Panc1 (cell line): ENCODE data around the gene YKT6. TPM values are rescaled to one million over a fixed set of nuclear protein-coding genes. Genes with fewer than 3 reads are reported as not detected.

Experiments
- ATAC-seq: fragments of 200-7000 bp; cut with Tn5 transposase; 2 replicates; pipeline ENCODE4 v1.9.1; 2020; ENCODE audit warnings: mild to moderate bottlenecking, moderate library complexity
- BruUV-seq: library from RNA; stranded (reverse); fragments of 400-500 nt; replicated peaks from 2 replicates; lab custom pipeline; 2021; lab: Mats Ljungman, UMichigan
- CTCF ChIA-PET: fragments of 300-600 bp; sonication (Branson Sonifier 250); formaldehyde crosslinking; loops from one replicate; lab custom pipeline; 2022; ENCODE audit warnings: antibody characterized with exemption; lab: Charles Lee
- POLR2A ChIA-PET: fragments of 300-600 bp; sonication (Branson Sonifier 250); formaldehyde crosslinking; loops from one replicate; lab custom pipeline; 2022; ENCODE audit warnings: antibody characterized with exemption; lab: Charles Lee
- DNase-seq: peaks from one replicate; pipeline ENCODE4 v3.0.0-alpha.2; 2010; ENCODE audit warnings: low read depth, low spot score
- H3K27ac ChIP-seq: 2 replicates; pipeline ENCODE4 v1.5.1; 2011; ENCODE audit warnings: mild to moderate bottlenecking, low read length, inconsistent platforms
- H3K27me3 ChIP-seq: fragments of 200-500 bp; sonication (Bioruptor generic); 2 replicates; pipeline ENCODE4 v1.6.0; 2014; ENCODE audit warnings: low read length, inconsistent platforms; ENCODE audit not compliant: control insufficient read depth, insufficient read depth
- H3K36me3 ChIP-seq: fragments of 200-500 bp; sonication (Bioruptor generic); 2 replicates; pipeline ENCODE4 v1.5.1; 2014; ENCODE audit warnings: inconsistent platforms, mild to moderate bottlenecking, low read length, moderate library complexity; ENCODE audit not compliant: control insufficient read depth, insufficient read depth
- H3K4me1 ChIP-seq: 2 replicates; pipeline ENCODE4 v1.5.1; 2011; ENCODE audit warnings: inconsistent platforms, mild to moderate bottlenecking, low read length, moderate library complexity; ENCODE audit not compliant: control insufficient read depth, insufficient read depth
- H3K4me3 ChIP-seq, 2 experiments: 2 replicates each; pipeline ENCODE4 v1.5.1; 2011 to 2012; ENCODE audit warnings: low read depth in 2 of 2, low read length in 2 of 2, mild to moderate bottlenecking in 2 of 2, inconsistent platforms in 1 of 2, moderate library complexity in 1 of 2
- H3K9me3 ChIP-seq: fragments of 200-500 bp; sonication (Bioruptor generic); 2 replicates; pipeline ENCODE4 v1.5.1; 2014; ENCODE audit warnings: low read depth, mild to moderate bottlenecking, inconsistent platforms, low read length, moderate library complexity; ENCODE audit not compliant: control insufficient read depth, insufficient read depth
- CTCF ChIP-seq: fragments of 450-650 bp; IDR thresholded peaks from 2 replicates; pipeline ENCODE4 v1.5.1; 2017; ENCODE audit warnings: mild to moderate bottlenecking
- POLR2AphosphoS5 ChIP-seq: IDR thresholded peaks from 2 replicates; pipeline ENCODE4 v1.6.1; 2012; ENCODE audit warnings: mild to moderate bottlenecking, low read depth, low read length, moderate library complexity
- REST ChIP-seq, 2 experiments: IDR thresholded peaks; 2 replicates each; pipeline ENCODE4 v1.6.1; 2011 to 2012; ENCODE audit warnings: low read depth in 2 of 2, control low read depth in 1 of 2, low read length in 1 of 2, mild to moderate bottlenecking in 1 of 2, moderate library complexity in 1 of 2; ENCODE audit not compliant: insufficient read depth in 1 of 2
- SIN3A ChIP-seq: IDR thresholded peaks from 2 replicates; pipeline ENCODE4 v1.6.1; 2012; ENCODE audit warnings: low read depth, mild to moderate bottlenecking, low read length, moderate library complexity, borderline replicate concordance; ENCODE audit not compliant: insufficient read depth
- TCF7L2 ChIP-seq: IDR thresholded peaks from 2 replicates; pipeline ENCODE4 v1.6.1; 2011; ENCODE audit warnings: mild to moderate bottlenecking, low read depth, low read length, inconsistent platforms
- in situ Hi-C: cut with HindIII; loops from 2 replicates; pipeline ENCODE4 v1.10.0; 2016; ENCODE audit warnings: low sequenced_read_pairs, low pct_unique_long_range_greater_than_20kb
- intact Hi-C: fragments of 100-400 bp; cut with micrococcal nuclease; formaldehyde crosslinking; loops from one replicate; pipeline ENCODE4 v1.10.0; 2022; ENCODE audit not compliant: unreplicated experiment
- total RNA-seq: library from RNA; stranded (reverse); gene quantifications from one replicate; pipeline ENCODE4 v1.2.1, GENCODE V29; 2021; ENCODE audit not compliant: unreplicated experiment

Gene YKT6
- total RNA-seq, 1 experiment from 2014 or later: 207 TPM

GRCh38 chr7:44224974-44225565, 24.3 kb downstream of the YKT6 start:
- BruUV-seq: no TSS peak
- H3K36me3 ChIP-seq: no peaks in the 10 kb centered on the region
- no peak overlapping the region for H3K27ac ChIP-seq
- TF ChIP-seq SIN3A (no peak), POLR2AphosphoS5 (no peak)
- POLR2A ChIA-PET: no interaction called here
- no peaks in the 10 kb centered on the region for H3K4me1 ChIP-seq
- no peaks in the 10 kb centered on the region for H3K9me3 ChIP-seq
- CTCF ChIA-PET: no interaction called here
- in situ Hi-C loops (loop anchor here (25.0 kb wide), 1 partner anchor 112 kb away; the partner anchor contains the start of gene CAMK2B), intact Hi-C loops (no loop called here)
- no peak overlapping the region for H3K4me3 ChIP-seq
- ATAC-seq: no peak
- no peaks in the 10 kb centered on the region for H3K27me3 ChIP-seq
- DNase-seq: no peak

GRCh38 chr7:44225566-44226395, 25.0 kb downstream of the YKT6 start:
- no TSS peak for BruUV-seq
- no peaks in the 10 kb centered on the region for H3K4me1 ChIP-seq
- H3K36me3 ChIP-seq: no peaks in the 10 kb centered on the region
- POLR2A ChIA-PET: no interaction called here
- CTCF ChIA-PET: no interaction called here
- intact Hi-C loops: no loop called here
- TF ChIP-seq SIN3A (no peak), POLR2AphosphoS5 (no peak), REST (IDR thresholded peaks at IDR 0.05; ENCODE audit: insufficient read depth in 1 of 2, low read depth in 2 of 2, low read length in 1 of 2) (no peak), CTCF (no peak), TCF7L2 (no peak)
- no peaks in the 10 kb centered on the region for H3K27me3 ChIP-seq
- DNase-seq: no peak
- in situ Hi-C loops: no loop called here
- H3K9me3 ChIP-seq: no peaks in the 10 kb centered on the region
- H3K4me3 ChIP-seq: no peak overlapping the region
- 0 out of 2 replicates have a peak, but pooled peaks have one; percentile 20 for ATAC-seq
- H3K27ac ChIP-seq: no peak overlapping the region
